Activated naive CD8-positive, alpha-beta T cell treated with anti-CD3 and anti-CD28 coated beads, Interleukin-2, amount 50 U/mL, for 16 hours (primary cell): ENCODE data around the gene MMP24.
"Not testable (repeated sequence)": the region's sequence is repeated elsewhere in the genome, so short reads cannot be mapped to it uniquely, and the experiment has no call there.

Experiments
- DNase-seq: peaks from one replicate; pipeline ENCODE4 v3.0.0-alpha.2; 2020; ENCODE audit warnings: low read depth, low spot score

MMP24 gene

DNA sequence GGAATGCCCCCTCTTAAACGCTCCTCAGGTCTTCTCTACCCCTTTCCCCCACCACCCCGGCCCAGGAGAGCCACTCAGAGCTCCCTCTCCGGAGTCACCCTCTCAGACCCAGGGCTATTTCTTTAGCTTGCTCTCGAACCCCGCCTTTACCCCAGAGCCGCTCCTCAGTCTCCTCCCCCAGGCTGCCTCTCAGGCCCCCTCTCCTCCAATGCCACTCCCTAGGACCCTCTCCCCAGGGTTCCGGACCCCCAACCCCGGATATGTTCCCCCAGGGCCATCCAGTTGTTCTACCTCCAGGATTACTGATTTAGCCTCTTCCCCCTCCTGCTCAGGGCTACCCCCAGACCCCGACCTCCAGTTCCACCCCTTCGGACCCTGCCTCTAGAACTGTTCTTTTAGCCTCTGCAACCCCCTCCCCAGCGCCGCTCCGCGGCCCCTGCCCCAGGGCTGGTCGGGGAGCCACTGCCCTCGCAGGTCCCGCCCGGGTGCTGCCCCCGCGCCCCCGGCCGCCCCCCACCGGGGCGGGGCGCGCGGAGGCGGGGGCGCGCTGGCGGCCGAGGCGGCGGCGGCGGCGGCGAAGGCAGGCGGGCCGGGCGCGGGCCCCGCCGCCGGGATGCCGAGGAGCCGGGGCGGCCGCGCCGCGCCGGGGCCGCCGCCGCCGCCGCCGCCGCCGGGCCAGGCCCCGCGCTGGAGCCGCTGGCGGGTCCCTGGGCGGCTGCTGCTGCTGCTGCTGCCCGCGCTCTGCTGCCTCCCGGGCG is at the start of gene MMP24:
Gene MMP24, plus strand, starts transcription at position 565 of the 758 bp plus-strand sequence. Its CDS starts 49 bp downstream, at position 614.
- no peak for DNase-seq

DNA sequence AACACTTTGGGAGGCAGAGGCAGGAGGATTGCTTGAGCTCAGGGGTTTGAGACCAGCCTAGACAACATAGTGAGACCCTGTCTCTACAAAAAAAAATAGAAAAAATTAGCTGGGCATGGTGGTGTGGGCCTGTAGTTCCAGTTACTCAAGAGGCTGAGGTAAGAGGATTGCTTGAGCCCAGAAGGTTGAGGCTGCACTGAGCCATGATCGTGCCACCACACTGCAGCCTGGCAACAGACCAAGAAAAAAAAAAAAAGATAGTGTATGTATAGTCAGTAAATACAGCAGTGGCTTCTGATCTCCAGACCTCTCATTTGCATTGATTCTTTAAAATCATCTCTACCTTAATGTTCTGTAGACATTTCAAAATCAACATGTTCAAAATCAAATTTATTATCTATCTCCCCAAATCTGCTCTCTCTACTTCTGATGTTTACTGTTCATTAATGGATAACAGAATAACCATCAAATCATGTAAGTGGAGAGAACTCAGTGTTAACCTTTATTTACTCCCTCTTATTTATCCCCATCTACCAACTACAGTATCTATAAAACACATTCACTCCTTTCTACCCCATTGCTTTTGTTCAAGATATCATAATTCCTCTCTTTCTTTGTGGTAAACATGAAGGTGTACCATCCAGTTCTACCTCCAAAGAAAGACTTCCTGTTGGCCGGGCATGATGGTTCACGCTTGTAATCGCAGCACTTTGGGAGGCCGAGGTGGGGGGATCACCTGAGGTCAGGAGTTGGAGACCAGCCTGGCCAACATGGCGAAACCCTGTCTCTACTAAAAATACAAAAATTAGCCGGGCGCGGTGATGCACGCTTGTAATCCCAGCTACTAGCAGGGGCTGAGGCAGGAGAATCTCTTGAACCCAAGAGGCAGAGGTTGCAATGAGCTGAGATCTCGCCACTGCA is 46.9 kb upstream of the MMP24 start:
- DNase-seq = no peak

GRCh38 chr20:35180266-35180665 is 46.2 kb upstream of the MMP24 start:
- DNase-seq = no peak

- DNase-seq = no peak
These were observed 44.8 kb upstream of the MMP24 start for GRCh38 chr20:35181731-35182130.

GRCh38 chr20:35186691-35187289 is 39.7 kb upstream of the MMP24 start:
- not testable (repeated sequence) for DNase-seq

- no peak for DNase-seq
These were observed 38.8 kb upstream of the MMP24 start for GRCh38 chr20:35187584-35188190.

- DNase-seq = not testable (repeated sequence)
These were observed 37.3 kb upstream of the MMP24 start for GRCh38 chr20:35189223-35189622.

DNA sequence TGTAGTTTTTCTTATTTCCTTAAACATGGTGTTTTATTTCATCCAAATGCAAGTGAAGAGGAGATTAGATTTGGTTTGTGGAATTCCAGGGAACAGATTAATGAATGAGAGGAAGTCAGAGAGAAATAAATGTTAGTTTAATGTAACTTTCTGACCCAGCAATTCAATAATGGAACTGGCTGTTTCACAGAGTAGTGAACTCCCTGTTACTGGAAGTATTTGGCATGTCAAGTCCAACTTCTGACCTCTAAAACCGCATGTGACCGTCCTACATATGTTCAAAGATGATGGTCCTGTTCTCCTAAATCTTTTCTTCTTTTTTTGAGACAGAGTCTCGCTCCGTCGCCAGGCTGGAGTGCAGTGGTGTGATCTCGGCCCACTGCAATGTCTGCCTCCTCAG is 35.9 kb upstream of the MMP24 start:
- no peak for DNase-seq

- DNase-seq = no peak
These were observed 34.9 kb upstream of the MMP24 start for GRCh38 chr20:35191419-35192117.

- no peak for DNase-seq
These were observed 34.2 kb upstream of the MMP24 start for GRCh38 chr20:35192118-35192872.

GRCh38 chr20:35193031-35193791 is 33.3 kb upstream of the MMP24 start:
- not testable (repeated sequence) for DNase-seq

DNA sequence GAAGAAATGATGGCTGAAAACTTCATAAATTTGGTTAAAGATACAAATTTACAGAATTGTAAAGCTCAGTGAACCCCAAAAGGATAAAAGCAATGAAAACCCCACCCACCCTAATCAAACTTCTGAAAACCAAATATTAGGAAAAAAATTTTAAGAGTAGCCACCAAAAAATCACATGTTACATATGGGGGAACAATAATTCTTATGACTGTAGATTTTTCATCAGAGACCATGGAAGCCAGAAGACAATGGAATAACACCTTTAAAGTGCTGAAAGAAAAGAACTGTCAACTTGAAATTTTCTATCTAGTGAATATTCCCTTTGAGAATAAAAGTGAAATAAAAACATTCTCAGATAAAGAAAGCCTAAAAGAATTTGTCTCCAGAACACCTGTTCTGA is 30.2 kb upstream of the MMP24 start:
- DNase-seq = no peak

DNA sequence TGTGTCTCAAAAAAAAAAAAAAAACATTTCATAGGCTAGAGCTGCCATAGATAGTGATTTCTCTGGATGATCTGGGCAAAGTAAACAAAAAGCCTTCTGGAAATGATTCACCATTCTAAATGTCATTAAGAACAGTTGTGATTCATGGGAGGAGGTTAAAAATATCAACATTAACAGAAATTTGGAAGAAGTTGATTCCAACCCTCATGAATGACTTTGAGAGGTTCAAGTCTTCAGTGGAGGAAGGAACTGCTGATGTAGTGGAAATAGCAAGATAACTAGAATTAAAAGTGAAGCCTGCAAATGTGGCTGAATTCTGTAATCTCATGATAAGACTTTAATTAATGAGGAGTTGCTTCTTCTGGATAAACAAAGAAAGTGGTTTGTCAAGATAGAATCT is 26.8 kb upstream of the MMP24 start:
- no peak for DNase-seq

GRCh38 chr20:35200267-35200666 is 26.2 kb upstream of the MMP24 start:
- DNase-seq = no peak

DNA sequence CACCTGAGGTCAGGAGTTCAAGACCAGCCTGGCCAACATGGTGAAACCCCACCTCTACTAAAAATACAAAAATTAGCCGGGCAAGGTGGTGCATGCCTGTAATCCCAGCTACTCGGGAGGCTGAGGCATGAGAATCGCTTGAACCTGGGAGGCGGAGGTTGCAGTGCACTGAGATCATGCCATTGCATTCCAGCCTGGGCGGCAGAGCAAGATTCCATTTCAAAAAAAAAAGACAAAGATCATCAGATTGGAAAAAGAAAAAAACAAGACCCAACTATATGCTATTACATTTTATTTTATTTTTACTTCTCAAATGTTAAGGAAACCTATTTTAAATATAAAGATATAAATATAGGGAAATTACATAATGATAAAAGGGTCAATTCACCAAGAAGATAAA is 25.0 kb upstream of the MMP24 start:
- DNase-seq = not testable (repeated sequence)

GRCh38 chr20:35206802-35207201 is 19.7 kb upstream of the MMP24 start:
- no peak for DNase-seq

DNA sequence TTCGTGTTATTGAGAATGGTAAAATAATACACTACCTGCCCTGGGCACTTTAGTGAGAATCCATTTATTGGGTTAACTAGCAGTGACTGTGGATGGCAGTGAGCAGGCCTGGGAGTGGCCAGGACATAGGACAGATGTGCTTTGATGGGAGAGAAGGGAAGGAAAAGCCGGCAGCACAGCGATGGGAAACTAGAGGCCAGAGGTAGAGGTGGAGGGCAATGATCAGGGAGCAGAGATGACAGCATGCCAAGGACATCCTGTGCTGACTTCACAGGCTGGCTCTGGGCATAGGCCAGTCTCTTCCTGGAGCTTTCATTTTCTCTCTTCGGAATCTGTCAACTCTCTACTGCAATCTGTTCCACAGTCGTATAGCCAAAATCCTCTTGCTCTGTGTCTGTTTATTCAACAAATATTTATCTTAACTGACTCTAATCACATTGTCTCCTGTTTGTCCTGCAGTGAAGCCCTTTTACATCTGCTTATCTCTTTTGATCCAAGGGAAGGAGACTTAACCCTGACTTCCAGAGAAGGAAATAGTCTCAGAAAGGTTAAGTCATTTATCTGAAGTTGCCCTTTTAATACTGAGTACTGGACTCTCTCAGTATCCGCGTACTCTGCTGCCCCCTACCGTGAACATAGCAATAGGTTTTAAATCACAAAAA is 18.4 kb upstream of the MMP24 start:
- DNase-seq = peak; percentile 64

- DNase-seq = no peak
These were observed 11.2 kb upstream of the MMP24 start for GRCh38 chr20:35215066-35215956.
